Stomach smooth muscle (tissue), 2 donors: Measurements from ENCODE around the gene PANX1.
"Not testable (repeated sequence)": the region's sequence is repeated elsewhere in the genome, so short reads cannot be mapped to it uniquely, and the experiment has no call there.

ENCODE experiments used
- H3K27ac ChIP-seq: one replicate; pipeline ENCODE4 v1.7.0; 2013; ENCODE audit warnings: mild to moderate bottlenecking, low read length, inconsistent platforms
- H3K27me3 ChIP-seq, 2 donors: one replicate each; pipeline ENCODE4 v1.7.0; 2013; ENCODE audit warnings: low read length in 2 of 2; ENCODE audit not compliant: insufficient read depth in 2 of 2, control insufficient read depth in 1 of 2
- H3K36me3 ChIP-seq, 2 donors: one replicate each; pipeline ENCODE4 v1.7.0; 2013; ENCODE audit warnings: low read length in 2 of 2; ENCODE audit not compliant: control insufficient read depth in 2 of 2, insufficient read depth in 2 of 2
- H3K4me1 ChIP-seq: one replicate; pipeline ENCODE4 v1.7.0; 2013; ENCODE audit warnings: low read length; ENCODE audit not compliant: control insufficient read depth, insufficient read depth
- H3K4me3 ChIP-seq, 2 donors: one replicate each; pipeline ENCODE4 v1.7.0; 2013; ENCODE audit warnings: low read length in 2 of 2
- H3K9ac ChIP-seq, 2 donors: one replicate each; pipeline ENCODE4 v1.7.0; 2013; ENCODE audit warnings: low read length in 2 of 2, mild to moderate bottlenecking in 1 of 2
- H3K9me3 ChIP-seq, 2 donors: one replicate each; pipeline ENCODE4 v1.7.0; 2013; ENCODE audit warnings: low read length in 2 of 2; ENCODE audit not compliant: control insufficient read depth in 2 of 2
- donor health status: healthy.
- donor health status: Pancreatic carcinoma.

Gene PANX1

GRCh38 chr11:94150056-94150455 lies 21.4 kb downstream of the PANX1 start:
- no peak overlapping the region for H3K27ac ChIP-seq
- H3K4me3 ChIP-seq: no peak overlapping the region
- H3K27me3 ChIP-seq: no peaks in the 10 kb centered on the region
- H3K9me3 ChIP-seq: no peaks in the 10 kb centered on the region
- peaks cover 22% of the 10 kb centered on the region for H3K4me1 ChIP-seq
- H3K36me3 ChIP-seq: peaks cover 0 to 9% of the 10 kb centered on the region in 2 donors
- H3K9ac ChIP-seq: no peak overlapping the region

GRCh38 chr11:94150704-94151685 lies 22.4 kb downstream of the PANX1 start:
- H3K27ac ChIP-seq: no peak overlapping the region
- no peaks in the 10 kb centered on the region for H3K9me3 ChIP-seq
- H3K4me3 ChIP-seq: no peak overlapping the region
- peaks cover 22% of the 10 kb centered on the region for H3K4me1 ChIP-seq
- no peak overlapping the region for H3K9ac ChIP-seq
- H3K27me3 ChIP-seq: no peaks in the 10 kb centered on the region
- peaks cover 0 to 9% of the 10 kb centered on the region in 2 donors for H3K36me3 ChIP-seq

- no peaks in the 10 kb centered on the region for H3K9me3 ChIP-seq
- no peak overlapping the region for H3K4me3 ChIP-seq
- no peak overlapping the region for H3K27ac ChIP-seq
- peaks cover 0 to 7% of the 10 kb centered on the region in 2 donors for H3K36me3 ChIP-seq
- H3K27me3 ChIP-seq: no peaks in the 10 kb centered on the region
- peaks cover 20% of the 10 kb centered on the region for H3K4me1 ChIP-seq
- no peak overlapping the region for H3K9ac ChIP-seq
Observed at GRCh38 chr11:94151903-94152677, 23.4 kb downstream of the PANX1 start.

GRCh38 chr11:94152678-94153065 lies 24.0 kb downstream of the PANX1 start:
- H3K27ac ChIP-seq: no peak overlapping the region
- peaks cover 0 to 7% of the 10 kb centered on the region in 2 donors for H3K36me3 ChIP-seq
- H3K9me3 ChIP-seq: no peaks in the 10 kb centered on the region
- no peak overlapping the region for H3K9ac ChIP-seq
- H3K4me1 ChIP-seq: peaks cover 20% of the 10 kb centered on the region
- no peaks in the 10 kb centered on the region for H3K27me3 ChIP-seq
- no peak overlapping the region for H3K4me3 ChIP-seq

GRCh38 chr11:94153320-94153719 lies 24.7 kb downstream of the PANX1 start:
- H3K27me3 ChIP-seq: no peaks in the 10 kb centered on the region
- H3K36me3 ChIP-seq: peaks cover 0 to 7% of the 10 kb centered on the region in 2 donors
- no peak overlapping the region for H3K4me3 ChIP-seq
- no peak overlapping the region for H3K9ac ChIP-seq
- H3K27ac ChIP-seq: no peak overlapping the region
- H3K4me1 ChIP-seq: peaks cover 20% of the 10 kb centered on the region
- no peaks in the 10 kb centered on the region for H3K9me3 ChIP-seq

- H3K4me1 ChIP-seq: peaks cover 20% of the 10 kb centered on the region
- H3K27ac ChIP-seq: no peak overlapping the region
- no peaks in the 10 kb centered on the region for H3K9me3 ChIP-seq
- no peaks in the 10 kb centered on the region for H3K27me3 ChIP-seq
- peaks cover 0 to 7% of the 10 kb centered on the region in 2 donors for H3K36me3 ChIP-seq
- H3K4me3 ChIP-seq: no peak overlapping the region
- H3K9ac ChIP-seq: no peak overlapping the region
Observed at GRCh38 chr11:94154095-94154856, 25.6 kb downstream of the PANX1 start.

GRCh38 chr11:94157339-94157738 lies 28.7 kb downstream of the PANX1 start:
- H3K4me1 ChIP-seq: peaks cover 10% of the 10 kb centered on the region
- not testable (repeated sequence) for H3K27ac ChIP-seq, H3K36me3 ChIP-seq, H3K9ac ChIP-seq, H3K27me3 ChIP-seq, H3K9me3 ChIP-seq, H3K4me3 ChIP-seq

GRCh38 chr11:94168882-94169281 lies 40.2 kb downstream of the PANX1 start:
- no peak overlapping the region for H3K9ac ChIP-seq
- no peak overlapping the region for H3K4me3 ChIP-seq
- H3K27me3 ChIP-seq: no peaks in the 10 kb centered on the region
- peaks cover 0 to 3% of the 10 kb centered on the region in 2 donors for H3K36me3 ChIP-seq
- no peaks in the 10 kb centered on the region for H3K4me1 ChIP-seq
- no peaks in the 10 kb centered on the region for H3K9me3 ChIP-seq
- H3K27ac ChIP-seq: no peak overlapping the region

- Histone ChIP-seq H3K36me3 (peaks cover 2 to 3% of the 10 kb centered on the region in 2 donors), H3K27me3 (no peaks in the 10 kb centered on the region), H3K4me3 (no peak overlapping the region), H3K27ac (no peak overlapping the region), H3K9ac (no peak overlapping the region), H3K9me3 (no peaks in the 10 kb centered on the region), H3K4me1 (no peaks in the 10 kb centered on the region)
Observed at GRCh38 chr11:94169516-94169915, 40.9 kb downstream of the PANX1 start.

GRCh38 chr11:94169930-94170545 lies 41.4 kb downstream of the PANX1 start:
- Histone ChIP-seq H3K4me1 (no peaks in the 10 kb centered on the region), H3K9me3 (no peaks in the 10 kb centered on the region)

More at GRCh38 chr11:94169930-94170545, 41.4 kb downstream of the PANX1 start:
- no peaks in the 10 kb centered on the region for H3K27me3 ChIP-seq
- peaks cover 2 to 3% of the 10 kb centered on the region in 2 donors for H3K36me3 ChIP-seq
- H3K4me3 ChIP-seq: no peak overlapping the region
- H3K9ac ChIP-seq: no peak overlapping the region
- H3K27ac ChIP-seq: no peak overlapping the region
